DMS53 (cell line): ENCODE results near the gene TUBB4B.

Experiments used
- DNase-seq: peaks from one replicate; lab custom pipeline; 2025; lab: John Stamatoyannopoulos, UW

The TUBB4B gene

DNA sequence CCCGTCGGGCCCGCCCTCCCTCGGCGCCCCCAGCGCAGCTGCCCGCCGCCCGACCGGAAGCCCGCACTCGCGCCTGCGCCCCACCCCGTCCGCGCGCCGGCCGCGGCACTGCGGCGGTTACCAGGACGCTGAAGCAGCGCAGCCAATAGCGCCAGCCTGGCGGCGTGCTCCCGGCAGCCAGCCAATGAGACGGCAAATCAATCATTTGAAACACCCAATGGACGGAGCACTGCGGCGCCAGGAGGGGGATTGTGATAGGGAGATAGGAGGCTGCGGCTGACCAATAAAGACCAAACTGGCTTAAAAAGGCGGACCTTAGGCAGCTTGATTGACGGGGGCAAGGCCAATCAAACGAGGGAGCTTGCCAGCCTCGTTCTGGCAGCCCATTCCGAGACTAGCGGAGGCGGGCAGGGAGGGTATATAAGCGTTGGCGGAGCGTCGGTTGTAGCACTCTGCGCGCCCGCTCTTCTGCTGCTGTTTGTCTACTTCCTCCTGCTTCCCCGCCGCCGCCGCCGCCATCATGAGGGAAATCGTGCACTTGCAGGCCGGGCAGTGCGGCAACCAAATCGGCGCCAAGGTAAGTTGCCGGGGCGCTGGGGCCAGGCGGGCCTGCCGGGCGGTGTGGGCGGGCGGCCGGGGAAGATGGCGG lies at the start of gene TUBB4B:
TSS of gene TUBB4B (plus strand) at position 447 of the 649 bp plus-strand sequence. CDS start at position 521, 74 bp downstream.
- peak; percentile 100 for DNase-seq

DNA sequence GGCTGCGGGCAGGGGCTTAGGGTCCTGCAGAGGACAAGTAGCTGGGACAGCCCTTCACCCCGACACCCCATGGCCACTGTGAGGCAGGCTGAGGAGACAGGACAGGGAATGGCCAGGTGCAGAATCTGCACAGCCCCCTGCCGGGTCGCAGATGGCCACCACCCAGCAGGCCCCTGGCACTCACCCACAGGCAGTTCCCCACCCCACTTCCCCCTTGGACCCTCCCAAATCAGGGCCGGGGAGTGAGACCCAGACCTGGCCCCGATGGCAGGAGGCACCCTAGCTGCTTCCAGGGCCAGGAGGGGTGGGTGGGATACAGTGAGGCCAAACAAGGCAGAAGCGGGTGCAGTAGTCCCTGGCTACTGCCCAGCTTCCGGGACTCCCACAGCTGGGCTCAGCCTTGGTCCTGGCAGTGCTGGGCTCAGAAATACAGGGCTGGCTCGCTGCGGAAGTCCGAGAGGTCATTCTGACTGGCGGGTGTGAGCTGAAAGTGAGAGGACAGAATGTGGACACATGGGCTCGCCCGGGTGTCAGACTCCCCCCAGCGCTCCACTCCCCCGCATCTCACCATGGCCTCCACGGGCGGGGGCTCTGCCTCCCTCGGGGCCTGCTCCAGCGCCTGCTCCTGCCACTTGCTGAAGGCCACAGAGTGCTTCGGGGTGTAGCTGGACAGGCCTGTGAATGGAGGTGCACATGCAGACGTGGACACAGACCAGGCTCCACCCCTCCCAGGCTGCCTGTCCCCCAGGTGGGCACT lies 49.2 kb upstream of the TUBB4B start:
- DNase-seq: no peak

DNA sequence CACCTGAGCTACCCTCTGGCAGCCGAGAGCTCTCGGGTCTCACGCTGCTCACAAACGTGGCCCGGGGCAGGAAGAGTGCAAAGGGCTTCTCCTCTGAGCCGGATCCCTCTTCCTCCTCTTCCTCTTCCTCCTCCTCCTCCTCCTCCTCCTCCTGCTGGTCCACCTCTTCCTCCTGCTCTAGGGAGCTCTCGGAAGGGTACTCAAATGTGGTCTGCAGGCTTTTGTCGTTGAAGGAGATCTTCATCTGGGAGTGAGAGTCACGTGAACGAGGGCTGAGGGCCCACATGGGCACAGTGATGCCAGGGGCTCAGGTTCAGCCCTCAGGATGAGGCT lies 48.7 kb upstream of the TUBB4B start:
- no peak for DNase-seq

DNA sequence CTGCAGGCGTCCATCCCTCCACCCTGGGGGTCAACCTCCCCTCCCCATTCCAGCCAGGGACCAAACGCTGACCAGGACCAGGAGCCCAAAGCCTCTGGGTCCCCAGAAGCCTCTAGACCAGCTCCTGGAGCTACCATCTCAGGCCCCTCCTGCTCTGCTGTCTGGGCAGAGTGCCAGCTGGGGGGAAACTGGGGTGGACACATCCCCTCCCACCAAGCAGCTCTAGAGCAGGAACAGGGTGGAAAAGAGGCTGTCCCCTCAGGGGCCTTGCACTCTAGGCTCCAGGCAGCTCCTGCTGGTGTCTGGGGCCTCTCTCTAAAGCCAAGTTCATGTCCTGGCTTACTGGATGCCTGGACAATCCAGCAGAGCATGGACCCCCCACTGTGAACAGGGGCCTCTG lies 48.2 kb upstream of the TUBB4B start:
- DNase-seq: no peak

DNA sequence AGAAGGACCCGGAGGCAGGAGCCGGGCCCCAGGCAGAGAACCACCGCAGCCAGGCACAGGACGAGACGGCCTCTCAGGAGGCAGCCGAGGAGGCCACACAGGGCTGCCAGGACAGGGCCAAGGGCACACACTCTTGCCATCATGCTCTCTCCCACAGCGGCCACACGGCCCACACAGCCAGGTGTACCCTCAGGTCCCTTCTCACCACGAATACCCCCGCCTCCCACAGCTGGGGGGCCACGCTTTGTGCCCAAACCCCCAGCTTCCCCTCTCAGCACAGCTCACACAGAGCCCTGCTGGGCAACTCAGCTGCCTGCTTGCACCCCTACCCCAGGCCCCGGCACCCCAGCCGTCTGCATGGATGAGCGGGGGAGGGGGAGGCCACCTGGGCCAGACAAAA lies 47.3 kb upstream of the TUBB4B start:
- no peak for DNase-seq

DNA sequence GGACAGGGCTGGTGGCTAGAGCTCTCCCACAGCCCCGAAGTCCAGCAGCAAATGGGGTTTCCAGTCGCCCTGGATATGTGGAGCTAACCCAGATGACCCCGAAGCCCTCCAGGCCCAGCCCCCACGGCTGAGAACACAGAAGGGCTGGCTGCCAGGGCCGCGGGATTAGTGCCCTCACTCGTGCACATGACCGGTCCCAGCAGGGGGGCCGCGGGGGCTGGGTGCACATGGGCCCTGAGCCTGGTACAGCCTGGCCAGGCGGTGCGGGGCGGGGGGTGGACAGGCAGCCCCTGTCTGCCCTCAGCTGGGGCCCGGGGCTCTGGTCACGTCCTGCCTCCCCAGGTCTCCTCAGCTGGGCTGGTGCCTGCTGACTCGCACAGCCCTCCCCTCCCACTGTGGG lies 46.7 kb upstream of the TUBB4B start:
- DNase-seq: peak; percentile 76

DNA sequence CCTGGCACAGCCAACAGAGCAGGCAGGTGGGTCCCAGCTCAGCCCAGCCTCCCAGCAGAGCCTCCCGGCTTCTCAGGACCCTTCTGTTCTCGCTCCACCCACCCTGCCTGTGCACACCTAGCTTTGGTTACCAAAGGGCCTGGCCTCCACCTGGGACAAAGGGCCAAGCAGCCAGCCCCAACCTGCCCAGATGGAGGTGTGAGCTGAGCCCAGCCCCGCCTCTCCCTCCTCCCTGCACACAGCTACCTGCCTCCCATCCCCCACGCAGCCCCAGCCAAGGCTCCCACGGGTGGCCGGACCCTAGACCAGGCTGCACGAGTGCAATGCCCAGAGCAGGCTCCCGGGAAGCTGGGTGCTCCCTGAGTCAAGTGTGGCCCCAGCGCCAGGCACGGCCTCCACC lies 46.2 kb upstream of the TUBB4B start:
- peak; percentile 87 for DNase-seq

DNA sequence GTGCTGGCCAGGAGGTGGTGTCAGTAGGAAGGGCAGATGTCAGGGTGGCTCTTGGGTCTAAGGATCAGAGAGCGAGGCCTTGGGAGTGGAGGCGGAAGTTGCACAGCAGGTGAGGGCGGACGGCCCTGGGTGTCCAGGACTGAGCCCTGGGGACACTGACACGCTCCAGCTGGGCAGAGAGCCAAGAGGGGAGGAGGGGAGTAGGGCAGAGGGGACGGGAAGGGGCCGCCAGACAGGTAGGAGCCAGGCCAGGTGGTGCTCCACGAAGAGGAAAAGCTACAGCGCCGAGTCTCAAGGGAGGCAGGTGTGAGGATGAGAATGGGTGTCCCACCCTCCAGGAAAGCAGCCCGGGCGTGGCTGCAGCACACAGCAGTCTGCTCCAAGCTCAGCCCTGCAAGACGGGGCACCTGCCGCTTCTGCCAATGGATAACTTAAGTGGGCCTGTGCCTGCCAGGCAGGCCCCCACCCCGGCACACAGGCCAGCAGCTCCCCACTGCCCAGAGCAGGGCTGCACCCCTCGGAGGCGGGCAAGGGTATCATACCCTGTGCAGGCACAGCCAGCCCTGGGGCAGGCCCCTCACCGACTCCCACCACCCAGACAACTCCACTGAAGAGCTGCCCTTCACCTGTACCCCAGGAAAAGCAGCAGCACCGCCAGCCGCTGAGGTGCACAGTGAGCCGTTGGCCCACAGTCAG lies 45.4 kb upstream of the TUBB4B start:
- DNase-seq: peak; percentile 99

DNA sequence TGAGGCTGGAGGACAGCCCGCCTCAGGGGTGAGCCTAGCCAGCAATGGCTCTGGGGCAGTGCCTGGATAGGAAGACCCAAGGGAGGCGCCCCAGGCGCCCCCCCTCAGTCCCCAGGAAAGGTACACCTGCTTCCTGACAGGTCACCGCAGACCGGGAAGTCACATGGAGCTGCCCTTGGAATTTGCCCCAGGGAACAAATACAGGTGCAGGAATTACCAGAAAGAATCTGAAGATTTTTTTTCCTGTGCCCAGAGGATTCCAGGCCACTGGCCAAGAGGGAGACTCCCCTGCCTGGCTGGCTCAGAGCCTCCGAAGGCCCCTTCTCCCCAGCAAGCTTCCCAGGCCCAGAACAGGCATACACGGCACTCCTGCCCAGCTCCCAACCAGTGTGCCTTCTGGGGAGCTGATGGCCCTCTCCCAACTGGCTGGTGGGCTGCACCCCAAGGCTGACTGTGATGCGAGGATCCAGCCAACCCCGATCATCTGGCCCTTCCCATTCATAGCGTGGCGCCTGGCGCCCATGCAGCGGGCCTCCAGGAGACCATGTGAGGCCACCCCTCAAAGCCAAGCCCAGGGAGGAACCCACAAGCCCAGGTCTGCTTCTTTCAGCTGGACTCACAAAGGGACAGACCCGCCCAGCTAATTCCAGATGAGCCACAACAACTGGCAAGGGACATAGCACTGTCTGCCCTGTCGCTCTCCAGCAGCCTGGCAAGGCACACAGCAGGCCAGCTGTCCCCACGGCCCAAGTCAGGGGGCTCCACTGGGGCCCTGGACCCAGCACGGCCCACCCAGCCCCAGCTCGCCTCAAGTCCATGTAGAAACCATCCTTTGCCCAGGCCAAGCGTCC lies 42.8 kb upstream of the TUBB4B start:
- peak; percentile 82 for DNase-seq

DNA sequence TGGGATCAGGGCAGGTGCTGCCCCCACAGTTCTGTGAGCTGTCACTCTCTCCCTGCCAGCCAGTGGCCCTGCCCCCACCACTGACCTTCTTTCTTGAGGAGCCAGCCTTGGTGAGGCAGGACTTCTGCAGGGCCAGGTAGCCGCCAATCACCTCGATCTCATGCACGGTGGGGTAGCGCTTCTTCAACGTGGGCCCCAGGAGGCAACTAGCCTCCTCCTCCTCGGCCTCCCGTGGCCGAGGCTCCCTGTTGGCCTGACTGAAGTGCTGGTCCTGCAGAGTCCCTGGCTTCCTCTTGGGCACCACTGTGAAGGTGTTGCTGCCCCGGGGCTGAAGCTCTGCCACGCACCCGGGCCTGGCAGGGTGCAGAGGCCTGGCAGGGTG lies 42.2 kb upstream of the TUBB4B start:
- peak; percentile 71 for DNase-seq

DNA sequence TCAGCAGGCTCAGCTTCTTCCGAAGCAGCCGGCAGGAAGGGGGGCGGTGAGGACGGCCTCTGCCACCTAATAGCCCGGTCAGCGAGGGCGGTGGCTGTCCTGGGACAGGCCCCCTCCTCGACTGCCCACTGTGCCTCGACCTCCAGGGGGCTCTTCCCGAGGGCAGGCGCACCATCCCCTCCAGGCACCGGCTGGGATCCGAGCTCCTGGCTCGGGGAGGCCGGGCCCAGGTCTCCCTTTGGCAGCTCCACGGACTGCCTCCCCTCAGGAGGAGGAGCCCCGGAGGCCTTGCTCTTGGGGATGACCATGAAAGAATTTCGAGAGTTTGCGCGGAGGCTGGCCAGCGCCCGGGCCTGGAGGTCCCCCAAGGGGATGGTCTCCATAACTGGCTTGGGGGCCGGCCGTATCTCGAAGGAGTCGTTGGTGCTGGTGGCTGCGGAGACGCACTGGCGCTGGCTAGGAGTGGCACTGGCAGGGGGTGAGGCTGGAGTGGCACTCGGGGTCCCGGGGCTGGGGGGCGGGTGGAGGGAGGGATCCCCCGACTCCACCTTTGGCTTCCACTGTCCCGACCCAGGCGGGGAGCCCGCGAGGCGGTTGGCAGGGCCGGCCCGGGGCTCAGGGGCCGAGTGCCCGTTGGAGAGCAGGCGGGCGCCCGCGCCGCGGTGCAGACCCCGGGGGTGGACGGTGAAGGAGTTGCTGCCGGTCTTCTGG lies 41.5 kb upstream of the TUBB4B start:
- peak; percentile 61 for DNase-seq

DNA sequence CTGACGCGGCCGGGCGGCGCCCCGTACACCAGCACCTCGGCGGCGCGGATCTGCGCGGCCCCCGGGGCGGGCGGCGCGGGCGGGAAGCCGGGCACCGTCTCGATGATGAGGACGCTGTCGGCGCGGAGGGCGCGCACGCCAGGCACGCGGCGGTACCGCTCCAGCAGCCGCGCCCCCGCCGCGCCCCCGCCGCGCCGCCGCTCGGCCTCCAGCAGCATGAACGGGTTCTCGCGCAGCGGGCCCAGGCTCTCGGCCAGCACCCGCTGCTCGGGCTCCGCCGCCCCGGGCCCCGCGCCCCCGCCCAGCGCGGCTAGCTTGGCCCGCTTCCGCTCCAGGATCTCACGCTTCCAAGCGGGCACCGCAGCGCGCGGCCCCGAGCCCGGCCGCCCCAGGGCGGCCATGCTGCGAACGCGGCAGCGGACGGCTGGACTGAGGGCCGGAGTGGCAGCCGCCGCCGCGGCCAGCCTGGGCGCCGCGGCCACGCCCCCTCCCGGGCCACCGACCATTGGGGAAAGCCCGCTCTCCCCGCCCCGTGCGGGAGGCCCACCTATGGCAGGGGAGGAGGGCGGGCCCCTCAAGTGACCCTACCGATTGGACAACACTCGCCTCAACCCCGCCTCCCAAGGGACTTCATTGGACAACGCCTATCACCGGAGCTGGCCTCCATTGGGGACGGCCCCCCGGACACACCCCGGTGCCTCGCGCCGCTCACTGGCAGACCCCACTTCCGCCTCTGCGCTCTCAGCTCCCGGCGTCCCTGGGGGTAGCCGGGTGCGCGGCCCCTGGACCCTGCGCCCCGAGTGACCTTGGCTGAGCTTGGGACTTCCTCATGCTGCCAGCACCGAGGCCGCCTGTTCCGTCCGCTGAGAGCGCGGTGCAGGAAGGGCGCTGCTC lies 40.5 kb upstream of the TUBB4B start, which contains the start of gene TPRN:
TSS of gene TPRN (minus strand) at position 431 of the 894 bp plus-strand sequence. CDS start at position 401, 30 bp downstream.
- peak; percentile 100 for DNase-seq

DNA sequence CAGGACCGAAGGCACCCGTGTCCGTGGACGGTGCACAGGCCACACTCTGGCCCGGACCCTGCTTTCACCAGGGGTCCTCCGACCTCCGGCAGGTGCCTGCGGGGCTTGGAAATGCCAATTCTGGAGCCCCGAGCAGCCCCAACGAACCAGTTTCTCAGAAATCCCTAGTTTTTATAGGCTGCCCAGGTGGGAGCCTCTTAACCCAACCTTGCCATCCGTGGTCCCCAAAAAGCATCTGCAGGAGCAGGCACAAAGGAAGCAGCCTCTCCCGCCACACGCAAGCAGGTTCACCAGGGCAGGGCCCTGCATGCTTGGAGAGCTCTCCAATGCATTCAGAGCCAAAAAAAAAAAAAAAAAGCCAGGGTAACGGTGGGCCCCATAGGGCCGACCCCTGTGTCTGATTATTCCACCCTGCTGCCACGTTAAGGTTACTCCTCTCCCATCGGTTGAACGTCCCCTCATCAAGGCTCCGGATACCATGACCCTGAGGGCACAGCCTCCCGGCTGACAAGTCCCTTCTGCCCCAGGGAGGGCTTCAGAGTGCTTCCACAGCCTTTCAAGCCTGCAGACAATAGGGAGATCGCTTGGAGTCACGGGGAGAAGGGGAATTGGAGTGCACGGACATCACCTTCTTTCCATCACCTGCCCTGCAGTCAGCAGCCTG lies 39.8 kb upstream of the TUBB4B start:
- DNase-seq: peak; percentile 67

DNA sequence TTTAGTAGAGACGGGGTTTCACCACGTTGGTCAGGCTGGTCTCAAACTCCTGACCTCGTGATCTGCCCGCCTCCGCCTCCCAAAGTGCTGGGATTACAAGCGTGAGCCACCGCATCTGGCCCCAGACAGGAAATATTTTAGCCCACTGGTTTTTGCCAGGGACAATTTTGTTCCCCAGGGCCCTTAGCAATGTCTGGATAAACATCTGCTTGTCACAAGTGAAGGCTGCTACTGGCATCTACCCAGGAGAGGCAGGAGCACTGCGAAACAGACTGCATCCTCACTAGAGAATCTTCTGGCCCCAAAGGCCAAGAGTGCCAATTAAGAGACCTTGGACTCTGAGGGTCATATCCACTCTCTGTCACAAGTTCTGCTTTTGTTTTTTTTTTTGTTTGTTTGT lies 38.1 kb upstream of the TUBB4B start:
- no peak for DNase-seq

DNA sequence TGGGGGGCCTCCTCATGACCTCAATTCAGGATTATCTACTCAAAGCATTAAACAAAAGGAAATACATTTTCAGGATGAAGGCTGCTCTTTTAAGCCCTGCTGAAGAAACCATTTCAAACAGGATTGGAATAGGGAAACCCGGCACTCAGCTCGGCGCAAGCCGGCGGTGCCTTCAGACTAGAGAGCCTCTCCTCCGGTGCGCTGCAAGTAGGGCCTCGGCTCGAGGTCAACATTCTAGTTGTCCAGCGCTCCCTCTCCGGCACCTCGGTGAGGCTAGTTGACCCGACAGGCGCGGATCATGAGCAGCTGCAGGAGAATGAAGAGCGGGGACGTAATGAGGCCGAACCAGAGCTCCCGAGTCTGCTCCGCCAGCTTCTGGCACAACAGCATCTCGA lies 36.4 kb upstream of the TUBB4B start:
- no peak for DNase-seq

DNA sequence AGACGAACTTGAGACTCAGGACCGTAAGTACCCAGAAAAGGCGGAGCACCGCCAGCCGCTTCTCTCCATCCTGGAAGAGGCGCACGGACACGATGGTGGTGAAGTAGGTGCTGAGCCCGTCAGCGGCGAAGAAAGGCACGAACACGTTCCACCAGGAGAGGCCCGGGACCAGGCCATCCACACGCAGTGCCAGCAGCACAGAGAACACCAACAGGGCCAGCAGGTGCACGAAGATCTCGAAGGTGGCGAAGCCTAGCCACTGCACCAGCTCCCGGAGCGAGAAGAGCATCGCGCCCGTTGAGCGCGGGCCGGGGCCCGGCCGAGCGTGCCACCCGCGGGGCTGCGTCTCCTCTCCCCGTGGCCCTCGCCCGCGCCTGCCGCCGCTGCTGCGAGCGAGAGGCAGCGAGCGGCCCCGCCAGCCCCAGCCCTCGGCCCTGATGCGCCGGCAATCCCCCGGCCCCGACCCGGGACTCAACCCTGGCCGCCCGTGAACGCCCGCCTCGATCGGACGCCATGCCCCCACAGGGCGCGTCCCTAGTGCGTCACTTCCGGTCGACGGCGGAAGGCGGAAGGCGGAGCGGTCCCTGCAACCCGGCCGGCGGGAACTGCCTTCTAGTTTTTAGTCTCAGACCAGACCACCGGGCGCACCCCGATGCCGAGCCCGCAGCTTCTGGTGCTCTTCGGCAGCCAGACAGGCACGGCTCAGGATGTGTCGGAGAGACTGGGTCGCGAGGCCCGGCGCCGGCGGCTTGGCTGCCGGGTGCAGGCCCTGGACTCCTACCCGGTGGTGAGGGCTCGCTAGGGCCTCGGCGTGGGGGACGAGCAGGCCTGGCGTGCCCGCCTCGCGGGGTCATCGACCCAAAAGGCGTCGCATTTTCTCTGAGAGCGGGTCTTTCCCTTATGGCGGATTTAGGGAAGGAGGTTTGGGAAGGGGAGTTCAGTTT lies 35.7 kb upstream of the TUBB4B start, which contains the start of the genes NDOR1 and TMEM203:
TSS of gene NDOR1 (plus strand) at position 575 of the 944 bp plus-strand sequence. CDS start at position 653, 78 bp downstream.
TSS of gene TMEM203 (minus strand) at position 523 of the 944 bp plus-strand sequence. CDS start at position 289, 234 bp downstream.
- DNase-seq: peak; percentile 93

DNA sequence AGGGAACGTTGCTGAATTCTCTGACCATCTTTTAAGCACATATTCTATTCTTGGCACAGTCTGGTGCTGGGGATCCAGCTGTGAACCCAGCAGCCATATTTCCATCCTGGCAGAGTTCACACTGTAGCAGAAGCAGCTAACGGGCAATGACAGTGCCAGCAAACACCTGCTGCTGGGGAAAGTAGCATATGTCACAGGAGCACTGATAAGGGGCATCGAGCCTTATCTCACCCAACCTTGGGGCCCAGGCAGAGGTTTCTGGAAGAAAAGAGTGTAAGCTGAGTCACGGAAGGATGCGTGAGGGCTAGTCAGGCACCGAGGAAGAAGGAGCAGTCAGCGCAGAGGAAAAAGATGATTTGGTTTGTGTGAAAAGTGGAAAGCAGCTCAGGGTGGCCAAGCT lies 34.5 kb upstream of the TUBB4B start:
- no peak for DNase-seq

DNA sequence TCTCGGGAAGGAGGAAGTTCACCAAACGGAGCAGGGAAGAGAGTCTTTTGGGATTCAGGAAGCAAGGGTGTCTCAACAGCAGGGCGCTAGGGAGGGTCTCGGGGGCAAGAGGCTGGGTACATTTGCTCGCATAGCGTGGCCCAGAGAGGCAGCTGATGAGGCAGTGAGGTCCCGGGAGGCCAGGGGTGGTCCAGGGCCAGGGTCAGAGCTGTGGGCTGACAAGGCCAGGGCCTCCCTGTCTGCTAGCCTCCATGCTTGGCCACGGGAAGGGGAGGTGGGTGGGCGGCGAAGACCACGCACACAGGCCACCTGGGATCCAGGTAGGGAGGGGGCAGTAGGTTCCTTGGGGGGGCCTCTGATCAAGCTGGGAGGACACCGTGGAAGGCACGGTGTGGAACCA lies 29.6 kb upstream of the TUBB4B start:
- DNase-seq: no peak
